Activated CD4-positive, alpha-beta T cell treated with anti-CD3 and anti-CD28 coated beads, Interleukin-2, amount 50 U/mL, for 4 hours (primary cell): ENCODE data around the gene NCOA1.
"Not testable (repeated sequence)": the region's sequence is repeated elsewhere in the genome, so short reads cannot be mapped to it uniquely, and the experiment has no call there.

ENCODE experiments used
- DNase-seq, 2 experiments: peaks; one replicate each; pipeline ENCODE4 v3.0.0-alpha.2; 2020

The NCOA1 gene

GRCh38 chr2:24509425-24509824 lies 18.4 kb downstream of the NCOA1 start:
- no peak for DNase-seq

GRCh38 chr2:24509840-24510239 lies 18.8 kb downstream of the NCOA1 start:
- DNase-seq = no peak

- DNase-seq = no peak
Observed at GRCh38 chr2:24510771-24511170, 19.7 kb downstream of the NCOA1 start.

GRCh38 chr2:24511198-24511597 lies 20.1 kb downstream of the NCOA1 start:
- no peak for DNase-seq

GRCh38 chr2:24511894-24512293 lies 20.8 kb downstream of the NCOA1 start:
- no peak for DNase-seq

GRCh38 chr2:24512404-24512803 lies 21.4 kb downstream of the NCOA1 start:
- no peak for DNase-seq

GRCh38 chr2:24512831-24513230 lies 21.8 kb downstream of the NCOA1 start:
- no peak for DNase-seq

- no peak for DNase-seq
Observed at GRCh38 chr2:24513281-24514071, 22.4 kb downstream of the NCOA1 start.

- no peak for DNase-seq
Observed at GRCh38 chr2:24514820-24515219, 23.8 kb downstream of the NCOA1 start.

- no peak for DNase-seq
Observed at GRCh38 chr2:24515335-24515734, 24.3 kb downstream of the NCOA1 start.

- DNase-seq = no peak
Observed at GRCh38 chr2:24515831-24516230, 24.8 kb downstream of the NCOA1 start.

GRCh38 chr2:24517247-24517646 lies 26.2 kb downstream of the NCOA1 start:
- no peak for DNase-seq

- no peak for DNase-seq
Observed at GRCh38 chr2:24520175-24520574, 29.1 kb downstream of the NCOA1 start.

GRCh38 chr2:24521162-24521857 lies 30.3 kb downstream of the NCOA1 start:
- DNase-seq = no peak

GRCh38 chr2:24521975-24522639 lies 31.1 kb downstream of the NCOA1 start:
- no peak for DNase-seq

- no peak for DNase-seq
Observed at GRCh38 chr2:24527536-24527935, 36.5 kb downstream of the NCOA1 start.

- DNase-seq = no peak
Observed at GRCh38 chr2:24530796-24531195, 39.7 kb downstream of the NCOA1 start.

GRCh38 chr2:24531610-24532009 lies 40.6 kb downstream of the NCOA1 start:
- DNase-seq = not testable (repeated sequence)

- DNase-seq = not testable (repeated sequence)
Observed at GRCh38 chr2:24532057-24532456, 41.0 kb downstream of the NCOA1 start.

GRCh38 chr2:24533574-24533973 lies 42.5 kb downstream of the NCOA1 start:
- not testable (repeated sequence) for DNase-seq

GRCh38 chr2:24538720-24539119 lies 47.7 kb downstream of the NCOA1 start:
- no peak for DNase-seq

- DNase-seq = no peak
Observed at GRCh38 chr2:24539258-24539657, 48.2 kb downstream of the NCOA1 start.

- DNase-seq = no peak
Observed at GRCh38 chr2:24540011-24540477, 49.0 kb downstream of the NCOA1 start.

- no peak for DNase-seq
Observed at GRCh38 chr2:24541621-24542020, 50.6 kb downstream of the NCOA1 start.
